Measurements from ENCODE around the gene CIDEA.

The CIDEA gene

DNA sequence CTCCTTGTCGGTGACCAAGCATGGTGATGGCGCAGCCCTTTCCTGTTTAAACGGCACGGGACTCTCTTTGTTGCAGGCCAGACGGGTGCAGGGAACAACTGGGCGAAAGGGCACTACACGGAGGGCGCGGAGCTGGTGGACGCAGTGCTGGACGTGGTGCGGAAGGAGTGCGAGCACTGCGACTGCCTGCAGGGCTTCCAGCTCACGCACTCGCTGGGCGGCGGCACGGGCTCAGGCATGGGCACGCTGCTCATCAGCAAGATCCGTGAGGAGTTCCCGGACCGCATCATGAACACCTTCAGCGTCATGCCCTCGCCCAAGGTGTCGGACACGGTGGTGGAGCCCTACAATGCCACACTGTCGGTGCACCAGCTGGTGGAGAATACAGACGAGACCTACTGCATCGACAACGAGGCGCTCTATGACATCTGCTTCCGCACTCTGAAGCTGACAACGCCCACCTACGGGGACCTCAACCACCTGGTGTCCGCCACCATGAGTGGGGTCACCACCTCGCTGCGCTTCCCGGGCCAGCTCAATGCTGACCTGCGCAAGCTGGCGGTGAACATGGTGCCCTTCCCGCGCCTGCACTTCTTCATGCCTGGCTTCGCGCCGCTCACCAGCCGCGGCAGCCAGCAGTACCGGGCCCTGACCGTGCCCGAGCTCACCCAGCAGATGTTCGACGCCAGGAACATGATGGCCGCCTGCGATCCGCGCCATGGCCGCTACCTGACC, 71.0 kb downstream of the CIDEA start:
- no peak for TF ChIP-seq ZNF274 (IDR thresholded peaks at IDR 0.05; ENCODE audit: low read depth, low read length)
- no peak overlapping the region for H3K4me3 ChIP-seq (ENCODE audit: low read length)

DNA sequence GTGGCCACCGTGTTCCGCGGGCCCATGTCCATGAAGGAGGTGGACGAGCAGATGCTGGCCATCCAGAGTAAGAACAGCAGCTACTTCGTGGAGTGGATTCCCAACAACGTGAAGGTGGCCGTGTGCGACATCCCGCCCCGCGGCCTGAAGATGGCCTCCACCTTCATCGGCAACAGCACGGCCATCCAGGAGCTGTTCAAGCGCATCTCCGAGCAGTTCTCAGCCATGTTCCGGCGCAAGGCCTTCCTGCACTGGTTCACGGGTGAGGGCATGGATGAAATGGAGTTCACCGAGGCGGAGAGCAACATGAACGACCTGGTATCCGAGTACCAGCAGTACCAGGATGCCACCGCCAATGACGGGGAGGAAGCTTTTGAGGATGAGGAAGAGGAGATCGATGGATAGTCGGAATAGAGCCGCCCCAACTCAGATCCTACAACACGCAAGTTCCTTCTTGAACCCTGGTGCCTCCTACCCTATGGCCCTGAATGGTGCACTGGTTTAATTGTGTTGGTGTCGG, 71.6 kb downstream of the CIDEA start:
- TF ChIP-seq ZNF274 (IDR thresholded peaks at IDR 0.05; ENCODE audit: low read depth, low read length) = no peak

GRCh38 chr18:12326711-12327460, 72.7 kb downstream of the CIDEA start:
- no peak overlapping the region for H3K4me3 ChIP-seq (ENCODE audit: low read length)
- no peak for TF ChIP-seq ZNF274 (IDR thresholded peaks at IDR 0.05; ENCODE audit: low read depth, low read length)

More for the DNA sequence above, 71.6 kb downstream of the CIDEA start:
- H3K4me3 ChIP-seq (ENCODE audit: low read length) = no peak overlapping the region

All from GM08714 (cell line).